HCT116 (cell line): ENCODE measurements around the gene MYL12B. TPM values are rescaled to one million over a fixed set of nuclear protein-coding genes. Genes with fewer than 3 reads are reported as not detected.

Source experiments
- ATAC-seq: fragments of 200-7000 bp; cut with Tn5 transposase; 2 replicates; pipeline ENCODE4 v1.9.1; 2020; ENCODE audit warnings: mild to moderate bottlenecking, moderate library complexity
- BruUV-seq: library from RNA; stranded (reverse); fragments of 400-500 nt; replicated peaks from 2 replicates; lab custom pipeline; 2021; lab: Mats Ljungman, UMichigan
- CTCF ChIA-PET: fragments of 300-600 bp; sonication (Branson Sonifier 250); formaldehyde crosslinking; loops from one replicate; lab custom pipeline; 2021; ENCODE audit warnings: antibody characterized with exemption; lab: Charles Lee
- POLR2A ChIA-PET: fragments of 300-600, 350-600 bp; sonication (Branson Sonifier 250); formaldehyde crosslinking; loops from one replicate; lab custom pipeline; 2021; ENCODE audit warnings: antibody characterized with exemption; lab: Charles Lee
- RAD21 ChIA-PET, 2 experiments: fragments of 300-600 bp; sonication (Branson Sonifier 250); formaldehyde crosslinking; loops; one replicate each; lab custom pipeline; 2023; ENCODE audit warnings: low total read pairs in 2 of 2; ENCODE audit not compliant: uncharacterized antibody in 2 of 2, unreplicated experiment in 2 of 2, low non-redundant PET in 1 of 2; lab: Charles Lee
- DNase-seq: peaks from one replicate; pipeline ENCODE4 v3.0.0-alpha.2; 2010; ENCODE audit warnings: low read depth, low spot score
- H2AFZ ChIP-seq: fragments of 200-600 bp; shearing (Covaris generic), sonication (generic); 2 replicates; pipeline ENCODE4 v1.6.1; 2017; ENCODE audit warnings: low read depth, mixed run types, mixed read lengths, antibody characterized with exemption, low read length; ENCODE audit not compliant: poor library complexity, severe bottlenecking
- H3K27ac ChIP-seq: 2 replicates; pipeline ENCODE4 v1.5.1; 2012; ENCODE audit warnings: low read depth, low read length
- H3K27me3 ChIP-seq: fragments of 200-600 bp; sonication (generic); 2 replicates; pipeline ENCODE4 v1.6.1; 2016; ENCODE audit warnings: mixed run types, low read length, mixed read lengths; ENCODE audit not compliant: insufficient read depth
- H3K36me3 ChIP-seq, 2 experiments: fragments of 200-500 bp in 1 of 2; fragments of 200-600 bp in 1 of 2; sonication (Bioruptor generic) in 1 of 2; sonication (generic) in 1 of 2; 2 replicates each; pipeline versions ENCODE4 v1.5.1 to v1.6.1; 2014 to 2016; ENCODE audit warnings: low read length in 2 of 2, inconsistent platforms in 1 of 2, mixed read lengths in 1 of 2, mixed run types in 1 of 2; ENCODE audit not compliant: insufficient read depth in 2 of 2, control insufficient read depth in 1 of 2
- H3K4me1 ChIP-seq, 2 experiments: fragments of 200-600 bp in 1 of 2; sonication (generic) in 1 of 2; 2 replicates each; pipeline versions ENCODE4 v1.5.1 to v1.6.1; 2012 to 2017; ENCODE audit warnings: low read length in 2 of 2, inconsistent platforms in 1 of 2, mild to moderate bottlenecking in 1 of 2, mixed read lengths in 1 of 2, mixed run types in 1 of 2, moderate library complexity in 1 of 2; ENCODE audit not compliant: insufficient read depth in 2 of 2, control insufficient read depth in 1 of 2
- H3K4me2 ChIP-seq: fragments of 200-600 bp; sonication (generic); 2 replicates; pipeline ENCODE4 v1.6.1; 2017; ENCODE audit warnings: mixed run types, low read length, mixed read lengths
- H3K4me3 ChIP-seq, 2 experiments: fragments of 200-600 bp in 1 of 2; sonication (generic) in 1 of 2; replicated peaks in 1 of 2; 2 replicates each; pipeline ENCODE4 v1.5.1; 2011 to 2016; ENCODE audit warnings: low read length in 2 of 2, control low read depth in 1 of 2, low read depth in 1 of 2, mild to moderate bottlenecking in 1 of 2, mixed read lengths in 1 of 2, mixed run types in 1 of 2
- H3K79me2 ChIP-seq: fragments of 200-600 bp; sonication (generic); 2 replicates; pipeline ENCODE4 v1.6.1; 2017; ENCODE audit warnings: mild to moderate bottlenecking, mixed run types, low read length, moderate library complexity, mixed read lengths; ENCODE audit not compliant: insufficient read depth
- H3K9ac ChIP-seq: fragments of 200-600 bp; sonication (generic); 2 replicates; pipeline ENCODE4 v1.6.1; 2016; ENCODE audit warnings: low read length, mixed read lengths
- H3K9me2 ChIP-seq: fragments of 200-600 bp; sonication (generic), shearing (Covaris generic); 2 replicates; pipeline ENCODE4 v1.6.1; 2017; ENCODE audit warnings: mixed run types, mild to moderate bottlenecking, moderate library complexity; ENCODE audit not compliant: insufficient read depth
- H3K9me3 ChIP-seq, 2 experiments: fragments of 200-500 bp in 1 of 2; fragments of 200-600 bp in 1 of 2; sonication (Bioruptor generic) in 1 of 2; sonication (generic) in 1 of 2; 2 replicates each; pipeline ENCODE4 v1.6.1; 2014 to 2017; ENCODE audit warnings: low read length in 2 of 2, mixed read lengths in 2 of 2, inconsistent platforms in 1 of 2, low read depth in 1 of 2, mild to moderate bottlenecking in 1 of 2, mixed run types in 1 of 2, moderate library complexity in 1 of 2; ENCODE audit not compliant: control insufficient read depth in 1 of 2, insufficient read depth in 1 of 2
- H4K20me1 ChIP-seq: fragments of 200-600 bp; sonication (generic), shearing (Covaris generic); 2 replicates; pipeline ENCODE4 v1.6.1; 2017; ENCODE audit warnings: mixed run types, mild to moderate bottlenecking, moderate library complexity; ENCODE audit not compliant: insufficient read depth
- CTCF ChIP-seq, 3 experiments: fragments of 200-600 bp in 1 of 3; sonication (generic) in 1 of 3; IDR thresholded peaks in 2 of 3; conservative IDR thresholded peaks in 1 of 3; 2 replicates each; pipeline ENCODE4 v1.5.1; 2012 to 2017; ENCODE audit warnings: low read depth in 2 of 3, low read length in 2 of 3, antibody characterized with exemption in 1 of 3, borderline replicate concordance in 1 of 3, control low read depth in 1 of 3, mild to moderate bottlenecking in 1 of 3, mixed read lengths in 1 of 3, mixed run types in 1 of 3, moderate library complexity in 1 of 3; ENCODE audit not compliant: insufficient read depth in 1 of 3
- EGR1 ChIP-seq: IDR thresholded peaks from 2 replicates; pipeline ENCODE4 v1.6.1; 2012; ENCODE audit warnings: low read depth
- REST ChIP-seq: IDR thresholded peaks from 2 replicates; pipeline ENCODE4 v1.6.1; 2012; ENCODE audit warnings: low read depth
- SRF ChIP-seq: IDR thresholded peaks from 2 replicates; pipeline ENCODE4 v1.6.1; 2012; ENCODE audit warnings: low read depth
- ZBTB33 ChIP-seq: IDR thresholded peaks from 2 replicates; pipeline ENCODE4 v1.6.1; 2011; ENCODE audit warnings: mild to moderate bottlenecking, low read length, moderate library complexity; ENCODE audit not compliant: insufficient replicate concordance; ENCODE audit errors: extremely low read depth
- ZFX ChIP-seq: fragments of 450-650 bp; IDR thresholded peaks from 2 replicates; pipeline ENCODE4 v1.6.1; 2017
- ZNF274 ChIP-seq: fragments of 200-500 bp; sonication (Bioruptor generic); IDR thresholded peaks from 2 replicates; pipeline ENCODE4 v1.6.1; 2014; ENCODE audit warnings: mild to moderate bottlenecking, low read depth, low read length, inconsistent platforms
- intact Hi-C: fragments of 100-400 bp; cut with micrococcal nuclease; formaldehyde crosslinking; loops from 2 replicates; pipeline ENCODE4 v1.10.0; 2022
- total RNA-seq: library from RNA; stranded (reverse); gene quantifications from one replicate; pipeline ENCODE4 v1.2.1, GENCODE V29; 2021; ENCODE audit not compliant: unreplicated experiment

The MYL12B gene
- total RNA-seq, 1 experiment from 2014 or later, result 403 TPM

GRCh38 chr18:3225588-3225987, 36.3 kb upstream of the MYL12B start:
- Histone ChIP-seq H3K4me1 (no peaks in the 10 kb centered on the region), H3K27me3 (no peaks in the 10 kb centered on the region), H3K9ac (no peak overlapping the region), H3K9me3 (no peaks in the 10 kb centered on the region), H3K79me2 (no peaks in the 10 kb centered on the region), H2AFZ (no peak overlapping the region), H3K27ac (no peak overlapping the region), H3K4me3 (no peak overlapping the region), H3K9me2 (no peaks in the 10 kb centered on the region), H3K36me3 (no peaks in the 10 kb centered on the region), H3K4me2 (no peak overlapping the region), H4K20me1 (no peaks in the 10 kb centered on the region)
- ATAC-seq (no peak), DNase-seq (no peak)
- POLR2A ChIA-PET, result no interaction called here
- RAD21 ChIA-PET, result no interaction called here
- intact Hi-C loops, result no loop called here
- CTCF ChIA-PET, result no interaction called here
- BruUV-seq, result no TSS peak
- TF ChIP-seq EGR1 (no peak), ZNF274 (no peak), CTCF (IDR thresholded peaks at IDR 0.05 in 2 of 3, conservative IDR thresholded peaks at IDR 0.05 in 1 of 3; ENCODE audit: borderline replicate concordance in 1 of 3, insufficient read depth in 1 of 3, low read depth in 2 of 3, low read length in 2 of 3) (no peak), REST (no peak), ZBTB33 (no peak), SRF (no peak), ZFX (no peak)
